ENCODE measurements around the gene ERF.

- TF ChIP-seq GATA3 (IDR thresholded peaks at IDR 0.05; ENCODE audit: low read depth, low read length) (no peak), GATA2 (IDR thresholded peaks at IDR 0.05; ENCODE audit: low read depth, low read length) (no peak)
Observed at GRCh38 chr19:42246143-42246921, 8.6 kb downstream of the ERF start.
